Tibial artery (tissue), 4 donors: ENCODE results near the gene RANBP3.

ENCODE experiments used
- DNase-seq, 2 donors: peaks; one replicate each; pipeline ENCODE4 v3.0.0-alpha.2; 2019
- H3K27ac ChIP-seq, 2 donors: fragments of 200-600 bp; sonication (generic) in 1 of 2; 1 replicate in 1 of 2; 2 replicates in 1 of 2; pipeline ENCODE4 v1.5.1; 2018 to 2019; ENCODE audit warnings: mild to moderate bottlenecking in 1 of 2
- H3K27me3 ChIP-seq, 2 donors: fragments of 200-600 bp; sonication (generic) in 1 of 2; one replicate each; pipeline versions ENCODE4 v1.5.1 to v1.6.0; 2016 to 2019
- H3K36me3 ChIP-seq, 3 donors: fragments of 200-600 bp; sonication (generic) in 2 of 3; one replicate each; pipeline ENCODE4 v1.5.1; 2016 to 2019; ENCODE audit warnings: mild to moderate bottlenecking in 2 of 3
- H3K4me1 ChIP-seq, 4 donors: fragments of 200-600 bp; sonication (generic) in 2 of 4; 1 replicate in 3 of 4; 2 replicates in 1 of 4; pipeline ENCODE4 v1.5.1; 2016 to 2019
- H3K4me3 ChIP-seq, 2 donors: fragments of 200-600 bp; sonication (generic) in 1 of 2; 1 replicate in 1 of 2; 2 replicates in 1 of 2; pipeline ENCODE4 v1.5.1; 2018 to 2019; ENCODE audit warnings: mild to moderate bottlenecking in 2 of 2
- H3K9me3 ChIP-seq, 3 donors: fragments of 200-600 bp; sonication (generic) in 1 of 3; one replicate each; pipeline ENCODE4 v1.5.1; 2016 to 2019
- CTCF ChIP-seq, 2 experiments: fragments of 200-600 bp in 1 of 2; fragments of 450-650 bp in 1 of 2; IDR thresholded peaks; one replicate each; pipeline ENCODE4 v1.5.1; 2017 to 2019; ENCODE audit warnings: antibody characterized with exemption in 2 of 2, mild to moderate bottlenecking in 1 of 2, moderate library complexity in 1 of 2
- intact Hi-C: fragments of 100-400 bp; cut with DNase I; formaldehyde crosslinking; loops from one replicate; pipeline ENCODE4 v1.15.0; 2023; ENCODE audit warnings: low total_unique reads

Gene RANBP3

GRCh38 chr19:5934069-5934401 lies 43.9 kb downstream of the RANBP3 start:
- no peak for TF ChIP-seq CTCF (IDR thresholded peaks at IDR 0.05)
- Histone ChIP-seq H3K27me3 (no peaks in the 10 kb centered on the region), H3K27ac (no peak overlapping the region), H3K36me3 (peaks cover 18 to 85% (median 56%) of the 10 kb centered on the region in 3 donors), H3K4me3 (no peak overlapping the region), H3K9me3 (no peaks in the 10 kb centered on the region), H3K4me1 (peaks cover 0 to 14% (median 4%) of the 10 kb centered on the region in 4 donors)
- intact Hi-C loops = no loop called here
- DNase-seq = no peak

- no peaks in the 10 kb centered on the region for H3K27me3 ChIP-seq
- H3K36me3 ChIP-seq = peaks cover 23 to 86% (median 61%) of the 10 kb centered on the region in 3 donors
- H3K27ac ChIP-seq = no peak overlapping the region
- no peaks in the 10 kb centered on the region for H3K9me3 ChIP-seq
- H3K4me1 ChIP-seq = peaks cover 0 to 14% (median 4%) of the 10 kb centered on the region in 4 donors
- no peak overlapping the region for H3K4me3 ChIP-seq
- no peak for TF ChIP-seq CTCF (IDR thresholded peaks at IDR 0.05)
- no peak for DNase-seq
- intact Hi-C loops = no loop called here
These were observed 44.4 kb downstream of the RANBP3 start for GRCh38 chr19:5933391-5934068.

GRCh38 chr19:5932609-5933262 lies 45.2 kb downstream of the RANBP3 start:
- Histone ChIP-seq H3K9me3 (no peaks in the 10 kb centered on the region), H3K27ac (no peak overlapping the region), H3K36me3 (peaks cover 29 to 86% (median 67%) of the 10 kb centered on the region in 3 donors), H3K4me3 (no peak overlapping the region), H3K4me1 (peaks cover 0 to 15% (median 5%) of the 10 kb centered on the region in 4 donors), H3K27me3 (no peaks in the 10 kb centered on the region)
- no peak for TF ChIP-seq CTCF (IDR thresholded peaks at IDR 0.05)
- intact Hi-C loops = no loop called here
- no peak for DNase-seq

- peaks cover 0 to 21% (median 11%) of the 10 kb centered on the region in 4 donors for H3K4me1 ChIP-seq
- H3K27ac ChIP-seq = no peak overlapping the region
- no peak for DNase-seq
- no peaks in the 10 kb centered on the region for H3K9me3 ChIP-seq
- no peaks in the 10 kb centered on the region for H3K27me3 ChIP-seq
- no peak for TF ChIP-seq CTCF (IDR thresholded peaks at IDR 0.05)
- H3K4me3 ChIP-seq = no peak overlapping the region
- H3K36me3 ChIP-seq = peaks cover 29 to 86% (median 67%) of the 10 kb centered on the region in 3 donors
- intact Hi-C loops = no loop called here
These were observed 45.8 kb downstream of the RANBP3 start for GRCh38 chr19:5932146-5932545.

- H3K4me1 ChIP-seq = peaks cover 0 to 30% (median 20%) of the 10 kb centered on the region in 4 donors
- H3K27ac ChIP-seq = no peak overlapping the region
- no peaks in the 10 kb centered on the region for H3K27me3 ChIP-seq
- H3K36me3 ChIP-seq = peaks cover 29 to 88% (median 63%) of the 10 kb centered on the region in 3 donors
- no peaks in the 10 kb centered on the region for H3K9me3 ChIP-seq
- TF ChIP-seq CTCF (IDR thresholded peaks at IDR 0.05) = no peak
- intact Hi-C loops = no loop called here
- DNase-seq = no peak
- H3K4me3 ChIP-seq = no peak overlapping the region
These were observed 46.7 kb downstream of the RANBP3 start for GRCh38 chr19:5931251-5931650.
